SJCRH30 (cell line): ENCODE measurements around the gene INAVA. TPM values are rescaled to one million over a fixed set of nuclear protein-coding genes. Genes with fewer than 3 reads are reported as not detected.

Experiments used
- DNase-seq, 2 experiments: peaks; one replicate each; pipeline ENCODE4 v3.0.0-alpha.2; 2015 to 2020
- H3K27ac ChIP-seq: fragments of 250-450 bp; sonication (Bioruptor Pico); 2 replicates; pipeline ENCODE4 v1.5.1; 2020; ENCODE audit warnings: mild to moderate bottlenecking, moderate library complexity
- H3K27me3 ChIP-seq: fragments of 250-450 bp; sonication (Bioruptor Pico); 2 replicates; pipeline ENCODE4 v1.5.1; 2020; ENCODE audit warnings: mild to moderate bottlenecking, moderate library complexity
- H3K36me3 ChIP-seq: fragments of 250-450 bp; sonication (Bioruptor Pico); 2 replicates; pipeline ENCODE4 v1.5.1; 2020; ENCODE audit warnings: mild to moderate bottlenecking, moderate library complexity
- H3K4me1 ChIP-seq: fragments of 250-450 bp; sonication (Bioruptor Pico); 2 replicates; pipeline ENCODE4 v1.5.1; 2020; ENCODE audit warnings: mild to moderate bottlenecking, moderate library complexity
- H3K4me3 ChIP-seq: fragments of 250-450 bp; sonication (Bioruptor Pico); 2 replicates; pipeline ENCODE4 v1.5.1; 2020; ENCODE audit warnings: mild to moderate bottlenecking, moderate library complexity
- H3K9me3 ChIP-seq: fragments of 250-450 bp; sonication (Bioruptor Pico); replicated peaks from 2 replicates; pipeline ENCODE4 v1.5.1; 2020; ENCODE audit warnings: mild to moderate bottlenecking, moderate library complexity
- total RNA-seq: library from RNA; depleted of rRNA; stranded (reverse); fragments of >200 nt; shearing (Covaris generic); gene quantifications from 2 replicates; pipeline ENCODE4 v1.2.3, GENCODE V29; 2014

The INAVA gene
- total RNA-seq, 1 experiment from 2014 or later, result 16.1 TPM

DNA sequence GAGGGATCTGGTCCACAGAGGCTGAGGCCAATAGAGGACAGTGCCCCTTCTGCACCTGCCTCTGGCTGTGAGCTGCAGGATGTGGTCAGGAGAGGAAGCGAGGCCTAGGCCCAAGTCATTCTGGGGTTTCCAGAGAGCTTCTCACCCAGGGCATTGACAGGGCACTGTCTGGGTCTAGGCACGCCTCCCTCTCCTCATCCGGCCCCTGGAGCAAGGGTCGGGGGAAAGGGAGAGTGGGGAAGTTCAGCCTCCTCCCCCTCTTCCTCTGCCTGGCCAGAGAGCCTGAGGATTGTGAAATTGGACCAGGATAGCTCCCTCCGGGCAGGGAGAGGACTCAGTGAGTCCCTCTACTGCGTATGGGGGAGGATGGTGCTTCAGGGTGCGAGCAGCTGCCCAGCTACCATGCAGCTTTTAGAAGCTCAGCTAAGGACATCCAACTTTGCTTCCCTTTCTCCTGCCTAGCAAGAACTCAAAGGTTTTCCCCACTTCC, 6.3 kb upstream of the INAVA start:
- Histone ChIP-seq H3K36me3 (no peaks in the 10 kb centered on the region), H3K4me3 (no peak overlapping the region), H3K27me3 (no peaks in the 10 kb centered on the region), H3K4me1 (peaks cover 17% of the 10 kb centered on the region), H3K27ac (peak overlapping the region; percentile 38), H3K9me3 (no peaks in the 10 kb centered on the region)
- DNase-seq, result peak; percentile 71 to 82

DNA sequence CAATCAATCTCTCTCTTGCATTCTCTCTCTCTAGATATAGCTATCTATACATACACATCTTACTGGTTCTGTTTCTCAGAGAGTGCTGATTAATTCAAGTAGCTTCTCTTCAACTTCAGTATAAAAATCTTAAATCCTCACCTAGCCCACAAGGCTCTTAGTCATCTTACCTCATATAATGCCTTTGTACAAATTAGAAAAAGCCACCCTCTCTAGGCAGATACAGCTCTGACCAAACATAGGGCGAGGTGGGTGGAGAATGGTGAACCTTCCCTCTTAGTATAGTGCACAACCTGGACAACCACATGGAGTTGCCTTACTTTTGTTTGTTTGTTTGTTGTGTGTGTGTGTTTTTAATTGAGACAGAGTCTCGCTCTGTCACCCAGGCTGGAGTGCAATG, 5.1 kb upstream of the INAVA start:
- H3K9me3 ChIP-seq, result no peaks in the 10 kb centered on the region
- no peaks in the 10 kb centered on the region for H3K27me3 ChIP-seq
- H3K36me3 ChIP-seq, result no peaks in the 10 kb centered on the region
- H3K4me3 ChIP-seq, result no peak overlapping the region
- H3K27ac ChIP-seq, result no peak overlapping the region
- peaks cover 20% of the 10 kb centered on the region for H3K4me1 ChIP-seq
- DNase-seq, result no peak

DNA sequence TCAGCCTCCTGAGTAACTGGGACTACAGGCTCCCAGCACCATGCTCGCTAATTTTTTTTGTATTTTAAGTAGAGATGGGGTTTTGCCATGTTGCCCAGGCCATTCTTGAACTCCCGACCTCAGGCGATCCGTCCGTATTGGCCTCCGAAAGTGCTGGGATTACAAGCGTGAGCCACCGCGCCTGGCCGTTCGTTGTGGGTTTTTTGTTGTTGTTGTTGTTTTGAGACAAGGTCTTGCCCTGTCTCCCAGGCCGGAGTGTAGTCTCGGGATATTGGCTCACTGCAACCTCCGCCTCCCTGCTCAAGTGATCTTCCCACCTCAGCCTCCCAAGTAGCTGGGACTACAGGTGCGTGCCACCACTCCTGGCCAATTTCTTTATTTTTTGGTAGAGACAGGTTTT, 4.7 kb upstream of the INAVA start:
- Histone ChIP-seq H3K36me3 (no peaks in the 10 kb centered on the region), H3K27me3 (no peaks in the 10 kb centered on the region), H3K9me3 (no peaks in the 10 kb centered on the region), H3K4me3 (no peak overlapping the region), H3K4me1 (peaks cover 24% of the 10 kb centered on the region), H3K27ac (no peak overlapping the region)
- no peak for DNase-seq

DNA sequence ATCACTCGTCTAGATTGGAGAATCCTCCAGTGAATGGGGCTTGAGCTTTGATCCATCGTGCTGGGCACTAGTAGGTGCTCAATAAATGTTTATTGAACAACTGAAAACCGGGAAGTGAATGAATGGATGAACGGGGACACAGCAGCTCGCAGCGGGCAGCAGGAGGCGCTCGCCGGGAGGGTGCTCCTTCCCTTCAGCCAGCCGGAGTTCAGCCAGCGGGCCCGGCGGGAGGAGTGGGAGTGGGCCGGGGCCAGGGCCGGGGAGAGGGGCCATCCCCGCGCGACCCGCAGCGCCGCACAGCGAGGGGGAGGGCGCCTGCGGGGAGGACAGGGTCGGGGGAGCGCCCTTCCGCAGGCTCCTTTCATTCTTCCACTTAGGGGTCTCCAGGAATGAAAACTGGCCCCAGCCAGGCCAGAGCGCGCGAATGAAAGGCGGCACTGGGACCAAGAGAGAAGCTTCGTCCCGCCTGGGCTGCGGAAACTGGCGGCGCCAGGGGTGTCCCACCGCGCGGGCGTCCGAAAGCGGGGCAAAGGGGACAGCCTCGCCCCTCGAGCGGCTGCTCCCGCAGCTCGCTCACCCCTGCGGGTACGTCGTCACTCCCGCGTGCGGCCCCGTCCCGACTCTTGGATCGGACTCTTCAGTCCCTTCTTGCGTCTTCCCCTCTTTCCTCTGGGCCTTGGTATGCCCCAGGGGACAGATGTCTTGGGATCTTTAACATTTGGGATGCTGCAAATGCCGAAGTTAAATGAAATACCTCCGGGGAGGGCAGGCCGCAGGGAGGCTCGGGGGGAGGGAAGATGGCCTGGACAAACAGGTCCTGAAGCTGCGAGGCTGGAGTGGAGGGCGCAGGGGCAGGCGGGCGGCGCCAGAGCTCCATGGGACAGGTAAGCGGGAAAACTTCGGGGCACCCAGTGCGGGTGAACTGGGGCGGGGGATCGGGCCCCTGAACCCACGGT, 3.6 kb upstream of the INAVA start:
- DNase-seq, result peak; percentile 70 to 79
- Histone ChIP-seq H3K4me3 (peak overlapping the region; percentile 75), H3K27me3 (no peaks in the 10 kb centered on the region), H3K27ac (peak overlapping the region; percentile 98), H3K4me1 (peaks cover 34% of the 10 kb centered on the region), H3K36me3 (no peaks in the 10 kb centered on the region), H3K9me3 (no peaks in the 10 kb centered on the region)

DNA sequence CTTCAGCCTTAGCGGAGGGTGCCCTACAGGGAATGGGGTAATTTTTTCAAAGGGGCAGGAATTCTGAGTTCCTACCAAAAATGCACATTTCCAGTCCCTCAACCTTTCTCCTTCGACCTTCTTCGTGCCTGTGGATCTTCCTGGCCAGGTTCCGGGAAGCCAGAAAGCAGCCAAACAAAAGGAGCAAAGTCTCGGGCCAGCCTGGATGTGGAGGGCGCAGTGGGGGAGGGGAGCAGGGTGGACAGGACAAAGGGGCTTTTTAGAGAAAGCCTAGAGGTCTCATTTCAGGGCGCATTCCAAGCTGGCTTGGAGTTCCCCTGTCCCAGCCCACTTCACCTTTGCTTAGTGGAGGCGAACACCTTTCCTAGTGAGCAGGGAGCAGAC, 2.9 kb upstream of the INAVA start:
- no peaks in the 10 kb centered on the region for H3K9me3 ChIP-seq
- H3K4me1 ChIP-seq, result peaks cover 37% of the 10 kb centered on the region
- H3K36me3 ChIP-seq, result no peaks in the 10 kb centered on the region
- peak overlapping the region; percentile 75 for H3K4me3 ChIP-seq
- no peaks in the 10 kb centered on the region for H3K27me3 ChIP-seq
- peak overlapping the region; percentile 98 for H3K27ac ChIP-seq
- DNase-seq, result peak; percentile 69 to 76

DNA sequence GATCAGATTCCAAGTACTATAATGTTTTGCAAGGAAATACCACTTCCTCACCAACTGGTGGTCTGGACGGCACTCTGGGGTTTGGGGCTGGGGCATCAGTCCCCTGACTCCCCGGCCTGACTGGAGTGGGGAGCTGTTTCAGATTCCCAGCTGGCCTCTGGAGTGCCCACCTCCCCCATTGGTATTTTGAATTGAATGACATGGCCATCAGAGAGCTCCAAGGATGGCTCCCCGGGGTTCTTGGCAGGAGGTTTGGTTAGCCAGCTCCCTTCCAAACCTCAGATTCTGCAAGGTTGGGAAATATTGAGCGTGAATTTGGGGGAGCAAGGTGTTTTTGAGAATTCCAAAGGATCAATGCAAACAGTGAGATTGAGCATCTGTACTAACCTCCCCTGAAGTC, 2.2 kb upstream of the INAVA start:
- Histone ChIP-seq H3K4me3 (peak overlapping the region; percentile 75), H3K36me3 (no peaks in the 10 kb centered on the region), H3K4me1 (peaks cover 36% of the 10 kb centered on the region), H3K27ac (peak overlapping the region; percentile 98), H3K9me3 (no peaks in the 10 kb centered on the region), H3K27me3 (no peaks in the 10 kb centered on the region)
- peak; percentile 26 to 29 for DNase-seq

DNA sequence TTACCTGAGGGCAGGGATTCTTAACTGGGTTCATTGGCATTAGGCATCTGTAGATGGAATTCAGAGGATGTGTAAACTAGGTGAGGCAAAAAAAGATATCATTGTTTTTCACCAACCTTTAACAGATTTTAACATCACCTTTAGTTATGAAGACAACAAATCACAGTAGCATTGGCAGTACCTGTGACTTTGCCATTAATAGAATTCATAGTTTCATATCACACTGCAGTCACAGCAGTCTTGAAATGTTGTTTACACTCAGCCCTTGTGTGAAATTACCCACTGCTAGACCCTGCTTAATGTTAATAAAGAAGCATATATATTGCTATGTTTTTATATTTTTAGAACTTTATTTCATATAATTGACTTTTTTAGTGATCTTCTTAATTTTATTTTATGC, 1.7 kb upstream of the INAVA start:
- Histone ChIP-seq H3K4me3 (peak overlapping the region; percentile 75), H3K27me3 (no peaks in the 10 kb centered on the region)

DNA sequence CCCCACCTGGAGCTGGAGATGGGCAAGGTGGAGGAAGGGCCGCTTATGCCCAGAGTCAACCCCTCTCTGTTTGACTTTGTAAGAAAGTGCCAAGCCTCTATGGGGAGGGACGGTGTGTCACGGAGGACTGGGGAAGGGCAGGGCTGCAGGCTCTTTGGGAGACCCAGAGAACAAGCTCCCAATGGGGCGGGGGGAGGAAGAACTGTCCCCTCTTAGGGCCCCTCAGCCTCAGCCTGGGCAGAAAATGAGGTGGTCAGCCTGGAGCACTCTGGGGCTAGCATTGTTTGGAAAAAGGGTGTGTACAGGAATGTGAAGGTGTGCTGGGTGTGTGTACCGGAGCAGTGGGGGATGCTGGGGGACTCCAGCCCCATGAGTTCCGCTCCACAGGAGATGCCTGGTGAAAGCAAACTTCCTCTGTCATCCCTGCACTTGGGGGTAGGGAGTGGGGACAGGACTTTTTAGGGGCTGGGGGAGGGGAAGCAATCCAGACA, 1.2 kb upstream of the INAVA start:
- no peaks in the 10 kb centered on the region; the same call in 1 of the 2 replicates for H3K36me3 ChIP-seq
- no peak overlapping the region for H3K27ac ChIP-seq
- no peak overlapping the region for H3K4me3 ChIP-seq
- no peaks in the 10 kb centered on the region for H3K27me3 ChIP-seq
- H3K9me3 ChIP-seq, result no peaks in the 10 kb centered on the region
- peaks cover 29% of the 10 kb centered on the region for H3K4me1 ChIP-seq
- DNase-seq, result no peak

More for the DNA sequence above, 1.7 kb upstream of the INAVA start:
- Histone ChIP-seq H3K27ac (no peak overlapping the region; the same call in 1 of the 2 replicates), H3K9me3 (no peaks in the 10 kb centered on the region), H3K36me3 (no peaks in the 10 kb centered on the region; the same call in 1 of the 2 replicates), H3K4me1 (peaks cover 32% of the 10 kb centered on the region)
- no peak for DNase-seq

DNA sequence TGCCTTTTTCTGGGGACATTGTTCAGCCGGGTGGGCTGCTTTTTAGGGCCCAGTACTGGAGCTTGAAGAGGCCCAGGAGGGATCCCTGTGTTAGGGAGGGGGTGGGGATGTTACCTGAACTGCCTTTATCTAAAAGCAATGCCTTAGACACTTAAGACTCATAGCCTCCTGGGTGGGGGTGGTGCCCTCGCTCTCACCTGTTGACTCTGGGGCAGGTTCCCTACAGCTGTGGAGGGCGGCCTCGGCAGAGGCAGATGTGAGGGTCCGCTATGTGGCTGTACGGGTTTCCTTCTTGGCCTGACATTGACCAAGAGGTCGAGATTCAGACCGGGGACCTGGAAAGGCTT, 716 bp downstream of the INAVA start:
- Histone ChIP-seq H3K36me3 (peaks cover 5% of the 10 kb centered on the region; the same call in 1 of the 2 replicates), H3K9me3 (no peaks in the 10 kb centered on the region), H3K27me3 (no peaks in the 10 kb centered on the region), H3K27ac (peak overlapping the region; percentile 66), H3K4me1 (peaks cover 23% of the 10 kb centered on the region), H3K4me3 (no peak overlapping the region)
- no peak for DNase-seq

DNA sequence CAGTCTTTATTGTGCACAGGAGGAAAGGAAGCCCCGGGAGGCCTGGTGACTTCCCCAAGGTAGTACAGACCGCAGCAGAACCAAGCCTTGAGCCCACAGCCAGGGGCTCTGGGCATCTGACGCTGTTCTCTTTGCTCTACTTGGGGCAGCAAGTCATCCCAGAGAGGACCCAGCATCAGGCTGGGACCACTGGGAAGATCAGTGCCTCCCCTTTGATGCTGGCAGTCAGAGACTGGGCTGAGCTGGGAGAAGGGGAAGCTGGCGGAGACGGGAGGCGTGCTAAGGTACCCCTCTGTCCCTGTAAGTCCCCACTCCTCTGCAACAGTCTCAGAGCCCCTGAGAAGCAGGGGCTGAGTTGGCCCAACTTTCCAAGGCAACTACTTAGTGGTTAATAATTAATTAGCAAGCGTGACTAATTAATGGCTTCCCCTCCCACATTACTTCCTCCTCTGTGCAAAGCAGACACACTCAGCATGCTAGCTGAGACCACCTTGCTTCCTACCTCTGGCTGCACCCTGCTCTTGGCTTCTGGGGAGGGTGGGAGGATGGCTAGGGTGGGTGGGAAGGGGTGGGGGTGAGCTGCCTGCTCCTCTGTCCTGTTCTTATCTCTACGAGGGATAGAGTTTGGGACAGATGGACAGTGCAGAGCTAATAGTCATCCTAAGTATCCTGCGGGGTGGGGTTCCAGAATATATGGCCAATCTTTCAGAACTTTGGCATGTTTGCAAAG, 1.3 kb downstream of the INAVA start:
- Histone ChIP-seq H3K4me3 (no peak overlapping the region), H3K4me1 (peaks cover 23% of the 10 kb centered on the region), H3K27me3 (no peaks in the 10 kb centered on the region), H3K9me3 (no peaks in the 10 kb centered on the region), H3K36me3 (peaks cover 5% of the 10 kb centered on the region; the same call in 1 of the 2 replicates), H3K27ac (peak overlapping the region; percentile 66)
- DNase-seq, result peak in 1 of 2 experiments; percentile 55

DNA sequence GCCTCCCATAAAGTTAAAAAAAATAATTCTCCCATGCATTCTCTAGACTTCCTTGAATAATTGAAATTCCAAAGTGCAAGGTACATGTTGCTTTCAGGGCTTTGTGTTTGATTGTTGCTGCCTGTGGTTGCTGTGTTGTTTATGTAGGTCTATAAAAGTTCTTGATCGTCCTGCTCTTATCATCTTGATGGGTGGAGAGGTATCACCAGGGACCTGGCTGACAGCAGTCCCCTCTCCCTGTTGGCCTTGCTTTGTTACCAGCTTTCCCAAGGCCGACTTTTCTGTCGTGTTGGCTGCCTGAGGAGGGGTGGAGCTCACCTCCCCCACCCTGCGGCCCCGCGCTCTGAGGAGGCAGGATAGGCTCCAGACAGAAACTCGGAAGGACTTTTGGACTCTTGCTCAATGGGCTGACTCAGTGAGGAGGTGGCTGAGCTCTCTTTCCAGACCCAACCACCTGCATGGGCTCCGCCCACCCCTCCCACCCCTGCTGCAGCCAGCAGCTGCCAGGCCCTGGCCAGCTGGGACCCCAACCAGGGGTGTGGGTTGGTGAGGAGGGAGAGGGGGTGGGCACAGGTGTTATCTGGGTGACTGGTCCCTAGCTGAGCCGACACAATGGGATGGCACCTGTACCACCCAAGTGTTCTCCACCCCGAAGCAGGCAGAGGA, 2.0 kb downstream of the INAVA start:
- Histone ChIP-seq H3K27me3 (no peaks in the 10 kb centered on the region), H3K27ac (peak overlapping the region; percentile 20; the same call in 1 of the 2 replicates), H3K36me3 (peaks cover 5% of the 10 kb centered on the region; the same call in 1 of the 2 replicates), H3K4me1 (peaks cover 23% of the 10 kb centered on the region), H3K9me3 (no peaks in the 10 kb centered on the region), H3K4me3 (no peak overlapping the region)
- no peak for DNase-seq

DNA sequence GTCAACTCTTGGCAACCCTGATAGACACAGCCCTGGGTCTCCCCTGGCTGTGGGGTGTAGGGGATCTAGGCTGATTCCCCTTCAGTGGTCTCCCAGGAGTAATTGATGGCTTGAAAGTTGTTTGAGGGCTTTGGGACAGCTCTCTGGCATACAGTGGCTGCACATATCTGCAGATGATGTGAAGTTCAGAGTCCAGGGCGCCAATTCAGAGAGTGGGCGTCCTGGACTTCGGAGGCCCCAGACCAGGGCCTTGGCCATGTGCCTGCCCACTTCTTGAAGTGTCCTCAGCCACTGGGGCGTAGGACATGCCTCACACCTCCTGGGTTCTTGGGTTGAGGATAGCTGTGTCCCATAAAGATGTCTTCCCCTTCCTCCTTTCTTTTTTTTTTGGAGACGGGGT, 2.6 kb downstream of the INAVA start:
- Histone ChIP-seq H3K36me3 (peaks cover 7% of the 10 kb centered on the region; the same call in 1 of the 2 replicates), H3K27ac (no peak overlapping the region), H3K4me3 (no peak overlapping the region), H3K27me3 (no peaks in the 10 kb centered on the region), H3K4me1 (peaks cover 23% of the 10 kb centered on the region), H3K9me3 (no peaks in the 10 kb centered on the region)
- no peak for DNase-seq

DNA sequence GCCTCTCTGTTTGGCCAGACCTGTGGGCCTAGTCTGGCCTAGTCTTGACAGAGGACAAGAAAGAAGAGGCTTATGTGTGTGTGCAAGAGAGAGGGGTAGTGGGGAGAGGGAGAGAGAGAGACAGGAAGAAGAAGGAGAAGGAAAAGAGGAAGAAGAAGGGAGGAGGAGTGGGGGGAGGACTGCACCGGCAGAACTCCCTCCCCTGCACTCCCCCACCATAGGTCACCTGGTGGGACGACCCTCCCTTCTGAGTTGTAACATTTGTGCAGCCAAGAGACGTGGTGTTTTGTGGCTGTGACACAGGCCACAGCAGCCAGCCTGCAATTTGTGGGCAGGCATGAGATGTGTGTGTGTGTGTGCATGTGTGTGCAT, 4.3 kb downstream of the INAVA start:
- no peak overlapping the region for H3K4me3 ChIP-seq
- no peaks in the 10 kb centered on the region for H3K9me3 ChIP-seq
- H3K36me3 ChIP-seq, result peaks cover 8% of the 10 kb centered on the region; the same call in 1 of the 2 replicates
- H3K27ac ChIP-seq, result no peak overlapping the region
- DNase-seq, result no peak
- H3K27me3 ChIP-seq, result no peaks in the 10 kb centered on the region
- peaks cover 20% of the 10 kb centered on the region for H3K4me1 ChIP-seq

DNA sequence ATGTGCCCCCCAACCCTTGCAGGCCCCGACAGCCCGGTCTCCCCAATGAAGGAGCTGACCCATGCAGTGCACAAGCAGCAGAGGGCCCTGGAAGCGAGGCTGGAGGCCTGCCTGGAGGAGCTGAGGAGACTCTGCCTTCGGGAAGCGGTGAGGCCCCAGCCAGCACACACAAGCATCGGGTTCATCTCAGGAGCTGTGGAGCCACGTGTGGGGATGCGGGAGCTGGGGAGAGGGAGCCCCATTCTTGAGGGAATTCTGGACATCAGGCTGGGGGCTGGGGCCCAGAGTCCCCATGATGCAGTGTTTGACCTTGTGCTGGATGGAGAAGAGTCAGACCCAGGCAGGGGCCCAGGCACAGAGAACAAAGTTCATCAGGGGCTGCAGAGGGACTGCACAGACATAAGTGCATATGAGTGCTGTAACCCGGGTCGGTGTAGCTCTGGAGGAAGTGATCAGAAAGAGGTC, 4.8 kb downstream of the INAVA start:
- Histone ChIP-seq H3K4me1 (peaks cover 18% of the 10 kb centered on the region), H3K27me3 (no peaks in the 10 kb centered on the region), H3K36me3 (peaks cover 8% of the 10 kb centered on the region; the same call in 1 of the 2 replicates), H3K4me3 (no peak overlapping the region), H3K27ac (no peak overlapping the region), H3K9me3 (no peaks in the 10 kb centered on the region)
- no peak for DNase-seq
